GM12872 (cell line): Measurements from ENCODE around the gene KIAA1328.

Experiments
- TF ChIP-seq, protein P1 (sequence below): IDR thresholded peaks from 3 replicates; pipeline ENCODE4 v1.5.1; 2011; ENCODE audit warnings: low read depth, mild to moderate bottlenecking, low read length, moderate library complexity; ENCODE audit not compliant: insufficient read depth

The KIAA1328 gene

DNA sequence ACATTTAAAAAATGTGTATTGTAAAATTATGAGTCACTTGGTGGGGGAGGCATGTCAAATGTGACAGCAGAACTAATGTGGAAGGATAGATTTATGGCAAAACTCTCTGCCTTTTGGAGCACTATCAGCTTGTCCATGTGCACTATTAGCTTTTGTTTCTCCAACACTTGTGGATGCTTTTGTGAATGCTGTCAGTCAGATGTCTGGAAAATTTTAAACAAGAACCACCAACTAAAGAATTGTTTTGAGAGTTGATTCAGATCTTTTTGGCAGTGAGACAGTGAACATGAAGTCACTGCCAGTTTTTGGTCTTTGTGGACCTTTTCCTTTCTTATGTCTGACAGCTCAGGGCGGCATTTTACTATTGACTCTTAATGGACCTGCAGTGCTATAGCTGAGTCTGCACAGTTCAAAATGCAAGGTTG is 72.4 kb downstream of the KIAA1328 start:
- TF ChIP-seq, protein P1, sequence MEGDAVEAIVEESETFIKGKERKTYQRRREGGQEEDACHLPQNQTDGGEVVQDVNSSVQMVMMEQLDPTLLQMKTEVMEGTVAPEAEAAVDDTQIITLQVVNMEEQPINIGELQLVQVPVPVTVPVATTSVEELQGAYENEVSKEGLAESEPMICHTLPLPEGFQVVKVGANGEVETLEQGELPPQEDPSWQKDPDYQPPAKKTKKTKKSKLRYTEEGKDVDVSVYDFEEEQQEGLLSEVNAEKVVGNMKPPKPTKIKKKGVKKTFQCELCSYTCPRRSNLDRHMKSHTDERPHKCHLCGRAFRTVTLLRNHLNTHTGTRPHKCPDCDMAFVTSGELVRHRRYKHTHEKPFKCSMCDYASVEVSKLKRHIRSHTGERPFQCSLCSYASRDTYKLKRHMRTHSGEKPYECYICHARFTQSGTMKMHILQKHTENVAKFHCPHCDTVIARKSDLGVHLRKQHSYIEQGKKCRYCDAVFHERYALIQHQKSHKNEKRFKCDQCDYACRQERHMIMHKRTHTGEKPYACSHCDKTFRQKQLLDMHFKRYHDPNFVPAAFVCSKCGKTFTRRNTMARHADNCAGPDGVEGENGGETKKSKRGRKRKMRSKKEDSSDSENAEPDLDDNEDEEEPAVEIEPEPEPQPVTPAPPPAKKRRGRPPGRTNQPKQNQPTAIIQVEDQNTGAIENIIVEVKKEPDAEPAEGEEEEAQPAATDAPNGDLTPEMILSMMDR: no peak

DNA sequence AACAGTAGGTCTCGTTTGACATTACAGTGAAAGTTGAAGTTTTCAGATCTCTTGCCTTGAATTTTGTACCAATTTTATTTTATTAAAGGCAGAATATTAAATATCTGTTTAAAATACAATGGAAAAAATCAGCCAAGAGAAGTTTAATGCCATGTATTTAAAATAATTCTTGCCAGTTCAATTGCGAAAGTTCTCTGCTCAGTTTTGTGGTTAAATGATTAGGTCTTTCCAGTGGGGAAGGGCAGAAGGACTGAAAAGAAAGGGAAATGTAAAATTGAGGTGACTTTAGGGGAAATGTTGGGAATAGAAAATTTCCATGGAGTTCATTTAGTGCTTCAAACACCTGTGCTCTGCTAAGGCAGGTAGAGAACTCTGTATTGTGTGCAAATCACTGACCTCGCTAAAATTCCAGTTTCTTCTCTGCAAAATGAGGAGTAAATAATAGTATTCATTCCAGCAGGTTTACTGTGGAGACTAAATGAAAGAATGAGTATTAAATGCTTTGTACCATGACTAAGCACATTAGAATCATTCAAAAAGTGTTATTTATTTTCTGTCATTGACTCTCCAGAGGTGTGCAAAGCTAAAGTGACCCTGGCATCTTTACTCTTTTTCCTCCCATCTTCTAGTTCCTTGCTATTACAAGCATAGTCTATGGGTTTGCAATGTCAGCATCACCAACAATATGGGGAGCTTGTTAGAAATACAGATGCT is 74.4 kb downstream of the KIAA1328 start:
- TF ChIP-seq, protein P1: no peak

DNA sequence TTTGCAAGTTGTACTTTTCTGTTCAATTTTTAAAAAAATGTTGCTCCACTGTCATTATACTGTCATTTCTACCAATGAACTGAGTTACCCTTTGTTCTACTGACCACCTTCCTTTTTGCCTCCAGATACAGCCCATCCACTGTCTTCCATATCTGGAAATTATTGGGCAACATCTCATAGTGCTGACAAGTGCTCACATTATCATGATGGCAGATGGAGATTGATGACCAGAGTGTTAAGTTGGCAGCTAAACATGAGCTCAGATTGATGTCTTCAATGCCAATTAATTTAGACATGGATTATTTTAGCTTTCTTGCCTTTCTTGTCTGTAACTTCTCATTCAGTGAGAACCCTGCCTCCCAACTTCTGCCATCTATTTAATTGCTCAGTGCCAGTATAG is 76.6 kb downstream of the KIAA1328 start:
- TF ChIP-seq, protein P1: no peak

DNA sequence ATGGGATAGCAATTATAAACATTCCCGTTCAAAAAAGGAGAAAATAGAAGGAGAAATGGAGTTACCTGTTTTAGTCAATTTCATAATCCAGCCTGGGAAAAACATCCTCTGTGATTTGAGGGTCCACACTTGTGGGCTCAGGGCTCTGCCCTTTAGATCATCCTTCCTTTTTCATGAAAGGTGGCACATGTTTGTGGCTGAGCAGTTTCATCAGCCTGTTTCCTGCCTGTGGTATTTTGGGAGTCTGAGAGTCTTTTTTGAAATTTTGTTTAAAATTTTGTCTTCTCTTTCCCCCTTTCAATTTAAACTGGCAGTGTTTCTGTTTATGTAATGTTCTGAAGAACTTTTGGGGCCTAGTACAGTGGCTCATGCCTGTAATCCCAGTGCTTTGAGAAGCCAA is 84.0 kb downstream of the KIAA1328 start:
- TF ChIP-seq, protein P1: no peak

DNA sequence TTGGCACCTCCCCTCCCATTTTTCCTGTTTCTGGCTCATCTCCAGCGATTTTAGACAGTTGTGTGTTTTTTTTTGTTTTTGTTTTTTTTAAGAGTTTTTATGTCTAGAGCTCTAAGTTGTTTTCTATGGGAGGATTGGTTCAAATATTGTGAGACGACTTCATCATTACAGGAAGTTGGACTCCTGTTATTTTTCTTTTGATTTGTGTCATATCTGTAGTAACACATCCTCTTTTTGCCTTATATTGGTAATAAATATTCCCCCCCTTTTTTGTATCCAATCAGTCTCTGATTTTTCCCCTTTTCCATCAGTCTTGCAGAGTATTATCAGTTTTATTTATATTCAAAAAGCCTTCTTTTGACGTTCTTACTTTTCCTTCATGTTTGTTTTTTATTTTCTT is 89.0 kb downstream of the KIAA1328 start:
- TF ChIP-seq, protein P1: no peak

DNA sequence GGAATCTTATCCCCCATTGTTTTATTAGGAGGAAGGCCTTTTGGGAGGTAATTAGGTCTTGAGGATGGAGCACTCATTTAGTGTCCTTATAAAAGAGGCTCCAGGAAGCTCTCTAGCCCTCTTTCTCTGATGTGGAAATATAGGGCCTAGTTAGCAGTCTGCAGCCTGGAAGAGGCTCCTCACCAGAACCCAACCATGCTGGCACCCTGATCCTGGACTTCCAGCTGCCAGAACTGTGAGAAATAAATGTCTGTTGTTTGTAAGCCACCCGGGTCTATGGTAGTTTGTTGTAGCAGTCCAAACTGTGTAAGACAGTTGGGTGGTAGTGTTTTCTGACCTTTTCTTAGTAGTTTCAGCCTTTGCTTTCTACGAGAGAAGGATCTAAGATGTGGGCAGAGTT is 100.7 kb downstream of the KIAA1328 start:
- TF ChIP-seq, protein P1: no peak

DNA sequence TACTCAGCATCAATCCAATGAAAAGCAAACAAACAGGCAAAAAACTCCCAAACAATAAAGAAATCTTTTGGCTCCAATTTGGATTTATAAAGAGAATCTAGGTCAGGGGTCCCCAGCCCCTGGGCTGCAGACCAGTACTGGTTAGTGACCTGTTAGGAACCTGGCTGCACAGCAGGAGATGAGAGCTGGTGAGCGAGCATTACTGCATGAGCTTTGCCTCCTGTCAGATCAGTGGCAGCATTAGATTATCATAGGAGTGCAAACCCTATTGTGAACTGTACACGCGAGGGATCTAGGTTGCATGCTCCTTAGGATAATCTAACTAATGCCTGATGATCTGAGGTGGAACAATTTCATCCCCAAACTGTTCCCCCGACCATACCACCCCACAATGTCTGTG is 102.2 kb downstream of the KIAA1328 start:
- TF ChIP-seq, protein P1: no peak
